ENCODE results near the gene ADAMTS14.

Gene ADAMTS14

GRCh38 chr10:70801854-70802253, 129.5 kb downstream of the ADAMTS14 start:
- no peak for DNase-seq

GRCh38 chr10:70803775-70804420, 131.6 kb downstream of the ADAMTS14 start:
- DNase-seq: peak; percentile 81 to 95

GRCh38 chr10:70804421-70804808, 132.1 kb downstream of the ADAMTS14 start:
- DNase-seq: no peak

GRCh38 chr10:70805619-70806215, 133.4 kb downstream of the ADAMTS14 start:
- no peak for DNase-seq

GRCh38 chr10:70806841-70807240, 134.5 kb downstream of the ADAMTS14 start:
- DNase-seq: no peak

- DNase-seq: no peak
These were observed 135.2 kb downstream of the ADAMTS14 start for GRCh38 chr10:70807556-70807955.

GRCh38 chr10:70809011-70809611, 136.8 kb downstream of the ADAMTS14 start:
- DNase-seq: no peak

GRCh38 chr10:70809726-70810125, 137.4 kb downstream of the ADAMTS14 start:
- DNase-seq: no peak

GRCh38 chr10:70810967-70811366, 138.7 kb downstream of the ADAMTS14 start:
- no peak for DNase-seq

- DNase-seq: no peak
These were observed 139.6 kb downstream of the ADAMTS14 start for GRCh38 chr10:70811881-70812280.

All from NCI-H2081 (cell line).